HG02610 (cell line): ENCODE results near the gene BUD23.
"Not testable (repeated sequence)": the region's sequence is repeated elsewhere in the genome, so short reads cannot be mapped to it uniquely, and the experiment has no call there.

Source experiments
- ATAC-seq: cut with Tn5 transposase; IDR thresholded peaks from one replicate; pipeline ENCODE4 v1.9.1; 2021; ENCODE audit warnings: mild to moderate bottlenecking, moderate library complexity; ENCODE audit not compliant: unreplicated experiment

Gene BUD23

GRCh38 chr7:73700581-73701134 is 17.3 kb downstream of the BUD23 start:
- no peak for ATAC-seq

- ATAC-seq, result no peak
Observed at GRCh38 chr7:73701357-73701995, 18.1 kb downstream of the BUD23 start.

- no peak for ATAC-seq
Observed at GRCh38 chr7:73702226-73702625, 18.8 kb downstream of the BUD23 start.

- no peak for ATAC-seq
Observed at GRCh38 chr7:73702665-73703064, 19.3 kb downstream of the BUD23 start.

GRCh38 chr7:73703225-73703624 is 19.8 kb downstream of the BUD23 start:
- no peak for ATAC-seq

GRCh38 chr7:73703757-73704639 is 20.6 kb downstream of the BUD23 start:
- peak; percentile 45 for ATAC-seq

GRCh38 chr7:73704640-73705550 is 21.5 kb downstream of the BUD23 start:
- ATAC-seq, result no peak

- ATAC-seq, result no peak
Observed at GRCh38 chr7:73705551-73705920, 22.1 kb downstream of the BUD23 start.

GRCh38 chr7:73706126-73707044 is 23.0 kb downstream of the BUD23 start:
- ATAC-seq, result no peak

GRCh38 chr7:73707045-73707631 is 23.7 kb downstream of the BUD23 start:
- ATAC-seq, result no peak

GRCh38 chr7:73708961-73709549 is 25.7 kb downstream of the BUD23 start:
- ATAC-seq, result no peak

- ATAC-seq, result no peak
Observed at GRCh38 chr7:73712773-73713172, 29.4 kb downstream of the BUD23 start.

GRCh38 chr7:73713319-73713718 is 29.9 kb downstream of the BUD23 start:
- ATAC-seq, result not testable (repeated sequence)

GRCh38 chr7:73715648-73716317 is 32.4 kb downstream of the BUD23 start:
- ATAC-seq, result no peak

GRCh38 chr7:73716318-73716890 is 33.0 kb downstream of the BUD23 start:
- ATAC-seq, result no peak

GRCh38 chr7:73717025-73717807 is 33.8 kb downstream of the BUD23 start:
- no peak for ATAC-seq

- ATAC-seq, result peak; percentile 37
Observed at GRCh38 chr7:73717991-73718405, 34.6 kb downstream of the BUD23 start.
